ENCODE measurements around the gene RBM33. TPM values are rescaled to one million over a fixed set of nuclear protein-coding genes. Genes with fewer than 3 reads are reported as not detected.

Gene RBM33
- total RNA-seq, 2 experiments from 2014 or later: 75.6 to 102 TPM

DNA sequence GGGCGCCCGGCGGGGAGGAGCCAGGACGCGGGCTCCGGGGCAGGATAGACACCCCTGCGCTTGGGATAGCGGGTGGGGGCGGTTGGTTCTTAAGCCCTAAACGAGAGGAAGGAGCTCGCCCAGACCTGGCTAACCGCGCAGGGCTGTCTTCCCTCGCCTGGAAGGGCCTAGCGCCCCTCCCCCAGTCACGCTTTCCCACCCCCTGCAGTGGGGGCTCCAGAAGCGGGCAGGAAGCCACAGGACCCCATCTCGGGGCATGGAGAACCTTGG is 161.3 kb downstream of the RBM33 start:
- ATAC-seq: no peak
- H3K4me3 Mint-ChIP-seq: no peak overlapping the region
- H3K27ac Mint-ChIP-seq: no peak overlapping the region
- H3K36me3 Mint-ChIP-seq: no peaks in the 10 kb centered on the region
- peaks cover 65% of the 10 kb centered on the region for H3K27me3 Mint-ChIP-seq
- DNase-seq: no peak
- CTCF ChIA-PET: no interaction called here
- peaks cover 21% of the 10 kb centered on the region for H3K4me1 Mint-ChIP-seq
- no peaks in the 10 kb centered on the region for H3K9me3 Mint-ChIP-seq (ENCODE audit: low read depth)

DNA sequence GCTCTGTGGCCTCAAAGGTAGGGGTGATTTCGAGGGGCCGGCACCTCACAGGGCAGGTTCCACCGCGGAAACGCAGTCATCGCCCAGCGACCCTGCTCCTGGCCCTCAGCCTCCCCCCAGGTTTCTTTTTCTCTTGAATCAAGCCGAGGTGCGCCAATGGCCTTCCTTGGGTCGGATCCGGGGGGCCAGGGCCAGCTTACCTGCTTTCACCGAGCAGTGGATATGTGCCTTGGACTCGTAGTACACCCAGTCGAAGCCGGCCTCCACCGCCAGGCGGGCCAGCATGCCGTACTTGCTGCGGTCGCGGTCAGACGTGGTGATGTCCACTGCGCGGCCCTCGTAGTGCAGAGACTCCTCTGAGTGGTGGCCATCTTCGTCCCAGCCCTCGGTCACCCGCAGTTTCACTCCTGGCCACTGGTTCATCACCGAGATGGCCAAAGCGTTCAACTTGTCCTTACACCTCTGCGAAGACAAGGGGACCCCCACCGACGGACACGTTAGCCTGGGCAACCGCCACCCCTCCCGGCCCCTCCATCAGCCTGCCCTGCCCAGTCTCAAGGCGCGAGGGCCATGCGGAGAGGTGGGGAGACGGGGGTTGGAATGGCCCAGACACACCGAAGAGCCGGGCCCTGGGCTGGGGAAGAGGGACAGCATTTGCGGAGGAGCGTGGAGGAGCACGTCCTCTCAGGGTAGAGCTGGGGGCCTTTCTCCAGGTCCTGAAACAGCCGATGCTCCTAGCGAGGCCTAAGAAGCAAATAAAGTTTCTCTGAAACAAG is 161.8 kb downstream of the RBM33 start:
- CTCF ChIA-PET: no interaction called here
- ATAC-seq: no peak
- peaks cover 21% of the 10 kb centered on the region for H3K4me1 Mint-ChIP-seq

DNA sequence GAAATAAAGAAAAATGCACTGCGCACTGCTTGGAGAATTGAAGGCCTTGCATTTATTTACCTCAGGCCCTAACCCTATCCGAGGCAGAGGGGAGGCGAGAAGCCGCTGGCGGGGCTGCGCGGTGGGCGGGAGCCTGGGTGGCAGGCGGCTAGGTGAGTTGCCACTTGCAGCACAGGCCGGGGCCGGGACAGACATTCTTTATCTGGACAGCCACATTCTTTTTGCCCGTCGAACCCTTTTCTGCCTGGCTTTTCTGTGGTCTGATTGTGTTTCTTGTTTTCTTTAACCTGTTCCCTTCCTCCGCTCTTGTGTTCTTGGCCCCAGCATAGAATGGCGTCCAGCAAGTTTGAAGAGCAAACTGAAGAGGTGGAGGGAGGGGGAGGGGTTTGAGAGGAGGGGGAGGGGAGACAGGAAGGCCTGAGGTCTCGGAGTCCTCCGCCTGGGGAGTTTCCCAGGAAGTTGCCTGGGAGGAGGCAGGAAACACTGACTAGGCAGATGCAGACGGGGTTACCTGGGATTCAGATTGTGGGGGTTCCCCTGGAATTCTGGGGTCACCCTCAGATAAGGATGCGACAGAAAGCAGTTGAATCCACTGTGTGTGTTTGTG is 162.7 kb downstream of the RBM33 start:
- no peaks in the 10 kb centered on the region for H3K36me3 Mint-ChIP-seq
- no peak for DNase-seq
- no peak overlapping the region for H3K4me3 Mint-ChIP-seq
- H3K27me3 Mint-ChIP-seq: peaks cover 70% of the 10 kb centered on the region
- H3K27ac Mint-ChIP-seq: peak overlapping the region; percentile 15
- H3K9me3 Mint-ChIP-seq (ENCODE audit: low read depth): no peaks in the 10 kb centered on the region
- CTCF ChIA-PET: no interaction called here
- ATAC-seq: no peak
- peaks cover 24% of the 10 kb centered on the region for H3K4me1 Mint-ChIP-seq

More for the DNA sequence above, 161.8 kb downstream of the RBM33 start:
- Mint-ChIP-seq H3K4me3 (no peak overlapping the region), H3K36me3 (no peaks in the 10 kb centered on the region), H3K27me3 (peaks cover 65% of the 10 kb centered on the region), H3K9me3 (ENCODE audit: low read depth) (no peaks in the 10 kb centered on the region), H3K27ac (no peak overlapping the region)
- DNase-seq: no peak

DNA sequence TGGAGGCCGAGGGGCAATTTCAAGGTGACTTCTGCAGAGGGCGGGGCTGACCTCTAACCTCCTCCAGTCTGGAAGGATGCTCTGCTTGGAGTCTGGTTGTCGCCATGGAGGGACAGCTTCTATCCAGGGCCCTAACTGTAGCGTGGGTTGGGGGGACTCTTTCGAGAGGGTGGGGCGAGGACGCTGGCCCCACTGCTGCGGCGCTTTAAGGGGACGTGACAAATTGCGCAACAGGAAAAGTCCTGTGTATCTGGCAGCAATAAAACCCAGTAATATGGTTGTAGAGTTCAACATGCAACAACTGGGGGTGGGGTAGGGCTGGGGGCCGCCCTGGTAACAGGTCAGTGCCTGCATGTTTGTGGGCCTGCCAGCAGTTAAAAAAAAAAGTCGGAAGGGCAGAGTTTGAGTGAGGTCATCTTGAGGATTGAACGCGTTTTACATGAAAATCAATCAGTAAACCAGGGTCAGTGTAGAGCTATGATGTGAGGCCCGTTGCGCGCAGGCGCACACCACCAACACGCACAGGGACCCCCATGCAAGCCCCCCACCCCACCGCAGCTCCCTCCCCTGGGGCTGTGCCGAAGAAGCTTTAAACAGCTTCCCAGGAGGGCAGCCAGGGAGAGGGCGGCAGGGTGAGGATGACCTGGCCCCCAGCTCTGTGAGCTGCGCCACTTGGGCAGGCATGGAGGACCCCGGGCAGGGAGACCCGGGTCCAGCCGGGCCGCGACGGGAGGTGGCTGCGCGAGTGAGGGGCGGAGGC is 163.5 kb downstream of the RBM33 start:
- Mint-ChIP-seq H3K9me3 (ENCODE audit: low read depth) (no peaks in the 10 kb centered on the region), H3K4me3 (no peak overlapping the region), H3K36me3 (no peaks in the 10 kb centered on the region), H3K27ac (no peak overlapping the region), H3K27me3 (peaks cover 72% of the 10 kb centered on the region), H3K4me1 (peaks cover 23% of the 10 kb centered on the region)
- CTCF ChIA-PET: no interaction called here
- ATAC-seq: no peak
- no peak for DNase-seq

DNA sequence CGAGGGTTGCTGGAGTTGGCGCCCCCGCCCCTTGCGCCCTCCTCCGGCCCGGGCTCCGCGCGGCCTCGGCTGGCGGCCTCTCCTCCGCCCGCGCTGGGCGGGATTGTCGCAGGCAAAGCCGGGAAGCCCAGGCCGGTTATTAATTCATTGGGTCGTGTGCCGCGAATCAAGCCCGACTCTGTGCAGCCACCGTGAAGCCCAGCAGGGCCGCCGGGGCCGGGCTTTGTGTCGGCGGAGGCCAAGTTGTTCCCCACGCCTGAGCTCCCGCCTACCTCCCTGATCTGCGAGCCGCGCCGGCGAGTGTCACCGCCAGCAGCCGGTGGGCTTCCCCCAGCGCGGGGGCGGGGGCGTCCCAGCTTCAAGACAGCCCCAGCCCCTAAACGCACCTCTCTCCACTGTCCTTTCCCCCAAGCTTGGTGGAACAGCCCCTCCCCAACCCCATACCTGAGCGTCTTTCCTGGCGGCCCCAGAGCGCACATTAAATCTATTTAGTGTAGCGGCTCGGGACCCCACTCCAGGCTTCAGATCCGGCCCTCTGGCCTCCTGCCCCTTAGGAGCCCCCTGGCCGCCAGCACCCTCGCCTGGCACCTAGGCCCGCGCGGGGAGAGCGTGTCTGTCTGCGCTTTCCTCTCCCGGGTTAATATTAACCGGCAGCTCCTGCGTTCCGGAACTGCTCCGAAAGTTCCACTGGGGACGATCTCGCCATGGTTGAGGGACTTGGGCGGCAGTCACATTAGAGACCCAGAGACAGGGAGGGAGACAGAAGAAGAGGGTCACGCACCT is 164.3 kb downstream of the RBM33 start:
- Mint-ChIP-seq H3K4me1 (peaks cover 18% of the 10 kb centered on the region), H3K27ac (peak overlapping the region; percentile 32), H3K27me3 (peaks cover 74% of the 10 kb centered on the region), H3K9me3 (ENCODE audit: low read depth) (no peaks in the 10 kb centered on the region), H3K36me3 (no peaks in the 10 kb centered on the region), H3K4me3 (no peak overlapping the region)
- ATAC-seq (no peak), DNase-seq (no peak)
- CTCF ChIA-PET: no interaction called here

DNA sequence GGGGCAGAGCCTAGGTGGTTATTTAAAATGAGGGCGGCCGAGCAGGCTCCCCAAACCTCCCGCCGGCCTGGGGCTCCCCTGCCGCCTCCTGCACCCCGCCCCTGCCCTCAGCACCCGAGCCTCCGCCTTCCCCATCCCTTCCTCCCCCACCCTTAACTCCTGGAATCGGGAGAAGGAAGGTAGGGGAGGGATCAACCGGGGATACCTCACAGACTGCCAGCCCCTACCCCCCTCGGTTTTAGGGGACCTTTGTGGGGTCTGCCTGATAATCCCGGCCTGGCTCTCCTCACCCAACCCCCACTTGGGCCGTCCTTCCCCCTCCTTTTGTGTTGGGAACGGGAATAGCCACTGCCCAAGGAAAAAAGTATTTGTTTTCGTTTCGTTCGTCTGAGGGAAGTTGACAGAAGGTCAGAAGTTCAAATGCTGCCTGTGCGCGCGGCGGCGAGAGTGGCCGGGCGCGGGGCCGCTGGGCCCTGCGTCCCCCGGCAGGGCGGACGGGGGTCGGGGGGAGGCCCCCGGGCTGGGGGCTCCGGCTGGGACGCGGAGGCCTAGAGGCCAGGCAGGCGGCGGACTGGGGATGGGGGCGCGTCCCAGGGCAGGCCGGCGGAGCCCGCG is 165.0 kb downstream of the RBM33 start:
- Mint-ChIP-seq H3K27me3 (peaks cover 76% of the 10 kb centered on the region), H3K27ac (peak overlapping the region; percentile 32), H3K4me1 (peaks cover 17% of the 10 kb centered on the region), H3K4me3 (no peak overlapping the region), H3K9me3 (ENCODE audit: low read depth) (no peaks in the 10 kb centered on the region), H3K36me3 (no peaks in the 10 kb centered on the region)
- DNase-seq (no peak), ATAC-seq (no peak)
- CTCF ChIA-PET: no interaction called here

DNA sequence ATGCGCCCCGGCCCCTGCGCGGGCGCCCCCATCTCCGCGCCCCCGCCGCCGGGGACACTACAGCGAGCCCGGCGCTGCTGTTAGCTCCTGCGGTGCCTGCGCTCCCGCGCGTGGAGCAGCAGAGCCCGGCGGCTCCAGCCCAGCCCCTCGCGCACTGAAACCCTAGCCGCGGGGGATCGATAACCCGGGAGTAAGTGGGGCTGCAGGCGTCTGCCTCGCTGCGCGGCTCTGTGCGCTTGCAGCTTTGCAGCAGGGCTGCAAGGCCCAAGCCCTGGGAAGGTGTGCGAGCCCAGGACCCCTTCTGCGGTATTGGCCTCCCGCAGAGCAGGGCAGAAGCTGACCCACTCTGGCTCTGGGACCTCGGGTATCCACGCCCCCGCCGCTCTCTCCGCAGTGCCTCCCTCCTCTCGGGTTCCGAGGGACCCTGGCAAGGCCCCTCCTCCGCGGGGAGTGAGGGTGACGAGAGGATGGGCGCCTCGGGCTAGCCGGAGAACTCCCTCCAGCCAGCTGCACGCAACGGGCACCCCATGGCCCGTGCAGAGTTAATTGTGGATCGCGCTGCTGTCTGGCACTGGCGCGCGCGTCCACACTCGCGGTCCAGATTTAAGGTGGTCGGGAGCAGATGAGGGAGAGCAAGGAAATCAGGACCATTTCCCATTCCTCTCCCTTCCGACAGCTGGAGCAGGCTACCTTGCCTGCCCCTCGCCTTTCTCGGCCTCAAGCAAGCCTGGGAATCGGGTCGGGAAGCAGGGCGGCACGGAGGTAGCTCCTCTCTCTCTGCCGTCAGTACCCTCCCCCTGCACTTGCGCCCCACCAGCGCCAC is 165.7 kb downstream of the RBM33 start:
- H3K27ac Mint-ChIP-seq: no peak overlapping the region
- DNase-seq (no peak), ATAC-seq (no peak)
- no peak overlapping the region for H3K4me3 Mint-ChIP-seq
- no peaks in the 10 kb centered on the region for H3K36me3 Mint-ChIP-seq
- H3K9me3 Mint-ChIP-seq (ENCODE audit: low read depth): no peaks in the 10 kb centered on the region
- CTCF ChIA-PET: interaction anchor here (0.9 kb wide), 2 partner anchors 212 to 1015 kb away, joined by 4 read pairs; no protein-coding TSS in a partner anchor
- peaks cover 74% of the 10 kb centered on the region for H3K27me3 Mint-ChIP-seq
- H3K4me1 Mint-ChIP-seq: peaks cover 16% of the 10 kb centered on the region

DNA sequence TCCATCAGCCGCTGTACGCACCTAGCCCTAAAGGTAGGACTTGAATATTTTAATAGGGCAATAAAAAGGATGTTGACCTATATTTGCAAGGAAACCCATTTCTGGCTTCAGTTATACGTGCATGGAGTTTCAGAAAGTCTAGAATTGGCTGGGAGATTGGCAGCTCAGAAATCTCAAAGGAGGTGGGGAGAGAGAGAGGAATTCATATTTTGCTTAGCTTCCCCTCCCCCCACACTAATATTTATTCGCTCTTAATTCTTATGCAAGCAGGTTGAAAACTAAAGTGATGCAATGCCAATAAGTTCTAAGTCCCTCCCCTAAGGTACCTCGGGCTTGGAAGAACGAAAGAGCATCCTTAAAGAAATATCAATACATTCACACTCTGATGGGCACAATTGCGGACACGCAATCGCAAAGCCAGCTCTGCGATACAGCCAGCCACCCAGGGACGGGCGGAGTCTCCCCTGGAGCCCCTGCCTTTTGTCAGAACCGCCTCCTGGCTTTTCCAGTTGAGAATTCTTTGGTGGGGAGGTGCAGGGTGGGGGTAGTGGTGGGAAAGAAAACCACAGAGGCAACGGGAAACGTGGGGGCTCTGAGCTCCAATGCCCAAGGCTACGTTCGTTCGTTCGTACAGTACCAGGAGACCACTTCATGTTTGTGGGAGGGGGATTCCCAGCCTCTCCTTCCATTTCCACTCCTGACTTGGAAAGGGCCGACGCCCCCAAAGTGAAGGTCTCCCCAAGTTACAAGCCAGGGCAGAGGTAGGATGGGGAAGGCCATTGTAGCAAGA is 166.5 kb downstream of the RBM33 start:
- no peak overlapping the region for H3K27ac Mint-ChIP-seq
- peaks cover 77% of the 10 kb centered on the region for H3K27me3 Mint-ChIP-seq
- H3K9me3 Mint-ChIP-seq (ENCODE audit: low read depth): no peaks in the 10 kb centered on the region
- DNase-seq (no peak), ATAC-seq (no peak)
- CTCF ChIA-PET: interaction anchor here (0.9 to 1.4 kb wide), 3 partner anchors 16 to 1014 kb away, joined by 3 to 4 read pairs (median 4); no protein-coding TSS in a partner anchor
- H3K36me3 Mint-ChIP-seq: no peaks in the 10 kb centered on the region
- no peak overlapping the region for H3K4me3 Mint-ChIP-seq
- peaks cover 18% of the 10 kb centered on the region for H3K4me1 Mint-ChIP-seq

DNA sequence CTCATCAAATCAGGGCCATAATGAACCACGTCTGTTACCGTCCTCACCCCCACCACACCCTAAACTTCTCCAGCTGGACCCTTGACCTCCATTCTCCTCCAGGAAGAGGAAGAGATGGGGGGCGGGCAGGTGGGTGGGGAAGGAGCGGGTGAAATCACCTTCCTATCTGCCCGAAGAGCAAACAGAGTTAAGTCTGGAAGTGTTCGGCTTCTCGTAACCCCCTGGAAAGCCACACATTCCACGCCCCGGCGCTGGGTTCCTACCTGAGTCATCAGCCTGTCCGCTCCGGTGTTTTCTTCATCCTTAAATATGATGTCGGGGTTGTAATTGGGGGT is 167.1 kb downstream of the RBM33 start:
- H3K36me3 Mint-ChIP-seq: no peaks in the 10 kb centered on the region
- H3K27ac Mint-ChIP-seq: no peak overlapping the region
- peaks cover 72% of the 10 kb centered on the region for H3K27me3 Mint-ChIP-seq
- CTCF ChIA-PET: interaction anchor here (1.4 kb wide), 1 partner anchor 17 kb away, joined by 3 read pairs; no protein-coding TSS in a partner anchor
- H3K4me3 Mint-ChIP-seq: no peak overlapping the region
- no peaks in the 10 kb centered on the region for H3K9me3 Mint-ChIP-seq (ENCODE audit: low read depth)
- H3K4me1 Mint-ChIP-seq: peaks cover 16% of the 10 kb centered on the region
- no peak for ATAC-seq
- DNase-seq: no peak

DNA sequence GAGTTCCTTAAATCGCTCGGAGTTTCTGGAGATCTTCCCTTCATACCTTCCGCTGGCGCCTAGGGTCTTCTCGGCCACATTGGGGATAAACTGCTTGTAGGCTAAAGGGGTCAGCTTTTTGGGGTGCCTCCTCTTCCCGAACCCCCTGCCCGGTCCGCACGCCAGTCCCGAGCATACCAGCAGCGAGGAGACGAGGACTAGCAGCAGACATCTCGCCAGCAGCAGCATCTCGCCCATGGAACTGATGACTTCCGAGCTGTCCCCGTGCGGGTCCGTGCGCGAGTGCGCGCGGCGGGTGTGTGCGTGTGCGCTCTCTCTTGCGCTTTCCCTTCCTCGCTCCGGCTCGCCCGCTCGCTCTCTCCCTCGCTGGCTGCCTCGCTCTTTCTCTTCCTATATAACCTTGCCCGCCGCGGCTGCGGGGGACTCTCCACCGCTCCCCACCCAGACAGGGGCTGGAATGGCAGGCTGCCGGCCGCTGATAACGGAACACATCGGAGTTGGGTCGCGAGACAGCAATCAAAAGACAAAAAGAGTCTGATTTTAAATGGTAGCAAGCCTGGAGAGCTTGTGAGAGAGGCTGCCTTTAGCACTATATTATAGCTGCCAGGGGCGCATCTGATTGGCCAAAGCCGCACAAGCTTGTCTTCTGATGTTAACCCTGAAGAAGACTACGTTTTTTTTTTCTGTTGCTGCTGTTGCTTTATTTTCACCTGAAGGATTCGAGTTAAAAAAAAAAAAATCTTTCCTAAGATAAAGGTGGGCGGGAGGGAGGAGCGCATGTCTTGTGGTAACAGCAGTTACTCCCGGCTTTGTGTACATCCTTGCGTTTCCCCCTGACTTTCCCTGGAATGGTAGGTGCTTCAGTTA is 167.7 kb downstream of the RBM33 start, which contains the start of gene SHH:
Gene SHH (minus strand): TSS at position 569 of the 867 bp plus-strand sequence. CDS start 341 bp downstream, at position 228.
- H3K9me3 Mint-ChIP-seq (ENCODE audit: low read depth): no peaks in the 10 kb centered on the region
- peaks cover 66% of the 10 kb centered on the region for H3K27me3 Mint-ChIP-seq
- H3K4me1 Mint-ChIP-seq: peaks cover 15% of the 10 kb centered on the region
- ATAC-seq: no peak
- no peak within 1 kb of the TSS for H3K4me3 Mint-ChIP-seq
- CTCF ChIA-PET: interaction anchor here (1.1 to 2.1 kb wide), 4 partner anchors 17 to 942 kb away, joined by 3 to 5 read pairs (median 3); no protein-coding TSS in a partner anchor
- H3K27ac Mint-ChIP-seq: no peak within 1 kb of the TSS
- H3K36me3 Mint-ChIP-seq: no peaks in the 10 kb centered on the region
- DNase-seq: no peak

DNA sequence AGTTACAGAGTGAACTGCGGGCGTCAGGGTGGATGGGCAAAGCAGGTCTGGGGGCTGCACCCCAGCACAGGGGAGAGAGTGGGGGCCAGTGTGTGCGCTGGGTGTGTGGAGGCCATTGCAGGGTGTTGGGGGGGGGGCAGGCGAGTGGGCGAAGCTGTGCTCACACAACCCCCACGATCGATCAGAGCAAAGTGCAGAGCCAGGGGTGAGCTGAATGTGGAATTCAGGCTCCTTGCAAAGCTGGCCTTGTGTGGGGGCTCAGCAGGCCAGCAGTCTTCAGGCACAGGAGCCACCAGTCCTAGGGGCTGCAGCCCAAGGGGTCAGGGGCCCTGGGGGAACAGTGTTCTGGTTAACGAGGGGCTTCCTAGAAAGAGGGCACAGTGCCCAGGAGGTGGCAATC is 168.7 kb downstream of the RBM33 start:
- CTCF ChIA-PET: interaction anchor here (0.7 to 2.1 kb wide), 7 partner anchors 16 to 941 kb away, joined by 3 to 5 read pairs (median 3); no protein-coding TSS in a partner anchor
- H3K9me3 Mint-ChIP-seq (ENCODE audit: low read depth): no peaks in the 10 kb centered on the region
- no peak for ATAC-seq
- H3K4me1 Mint-ChIP-seq: peaks cover 8% of the 10 kb centered on the region
- no peak overlapping the region for H3K4me3 Mint-ChIP-seq
- H3K36me3 Mint-ChIP-seq: no peaks in the 10 kb centered on the region
- no peak for DNase-seq
- H3K27me3 Mint-ChIP-seq: peaks cover 56% of the 10 kb centered on the region
- H3K27ac Mint-ChIP-seq: no peak overlapping the region
